Measurements from ENCODE around the gene UBALD1.

The UBALD1 gene

DNA sequence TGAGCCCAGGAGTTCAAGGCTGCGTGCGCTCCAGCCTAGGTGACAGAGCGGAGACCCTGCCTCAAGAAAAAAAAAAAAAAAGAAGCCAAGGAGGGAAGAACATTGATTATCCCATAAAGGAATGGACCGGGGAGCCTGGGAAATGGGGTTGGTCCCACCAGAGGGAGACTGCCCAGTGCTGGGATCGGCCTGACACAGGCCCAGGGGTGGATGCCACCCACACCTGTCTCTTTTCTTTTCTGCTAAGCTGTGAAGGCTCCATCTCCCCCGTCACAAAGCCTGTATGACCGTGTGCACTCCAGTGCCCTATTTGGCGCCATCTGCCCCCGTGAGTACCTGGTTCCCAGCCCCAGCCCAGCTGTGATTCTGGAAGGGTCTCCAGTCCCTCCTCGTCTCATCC lies 15.7 kb downstream of the UBALD1 start:
- POLR2A ChIA-PET = no interaction called here
- CTCF ChIA-PET = no interaction called here

DNA sequence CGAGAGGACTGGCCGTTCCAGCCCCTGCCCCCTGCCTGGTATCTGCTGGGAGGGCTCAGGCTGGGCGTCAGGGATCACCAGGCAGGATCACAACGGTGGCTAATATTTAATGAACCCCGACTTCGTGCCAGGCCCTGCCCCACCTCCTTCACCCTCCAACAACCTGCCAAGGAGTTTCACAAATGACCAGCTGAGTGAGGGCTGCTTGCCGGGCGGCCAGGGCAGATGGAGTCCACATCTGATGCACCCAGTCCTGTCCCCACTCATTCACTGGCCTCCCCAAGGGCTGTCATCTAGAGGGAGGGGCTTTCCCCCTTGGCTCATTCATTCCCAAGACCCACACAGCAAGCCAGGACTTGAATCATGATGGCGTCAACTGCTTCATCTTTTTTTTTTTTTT lies 17.5 kb downstream of the UBALD1 start:
- ChIA-PET CTCF (interaction anchor here (1.9 kb wide), 1 partner anchor 11 kb away, joined by 7 read pairs; no protein-coding TSS in a partner anchor), POLR2A (interaction anchor here (1.1 kb wide), 1 partner anchor 19 kb away, joined by 4 read pairs; no protein-coding TSS in a partner anchor)
- TF ChIP-seq LEF1 (IDR thresholded peaks at IDR 0.05; ENCODE audit: borderline replicate concordance) (no peak), FOXM1 (IDR thresholded peaks at IDR 0.05; ENCODE audit: borderline replicate concordance) (no peak), CTBP1 (IDR thresholded peaks at IDR 0.05; ENCODE audit: borderline replicate concordance) (no peak), HDGF (IDR thresholded peaks at IDR 0.05; ENCODE audit: borderline replicate concordance) (no peak), L3MBTL2 (conservative IDR thresholded peaks at IDR 0.05) (no peak), ELF4 (IDR thresholded peaks at IDR 0.05) (no peak)
- no peak for DNase-seq (ENCODE audit: extremely low spot score)

More for the DNA sequence above, 15.7 kb downstream of the UBALD1 start:
- TF ChIP-seq SUZ12 (IDR thresholded peaks at IDR 0.05) = no peak
- no peak for TF ChIP-seq NFRKB (IDR thresholded peaks at IDR 0.05)
- no peak for TF ChIP-seq FOXM1 (IDR thresholded peaks at IDR 0.05; ENCODE audit: borderline replicate concordance)
- no peak for TF ChIP-seq TARDBP (IDR thresholded peaks at IDR 0.05)
- TF ChIP-seq BHLHE40 (IDR thresholded peaks at IDR 0.05; ENCODE audit: borderline replicate concordance) = no peak
- no peak for TF ChIP-seq HDGF (IDR thresholded peaks at IDR 0.05; ENCODE audit: borderline replicate concordance)
- TF ChIP-seq ZNF384 (IDR thresholded peaks at IDR 0.05) = no peak
- no peak for TF ChIP-seq SP1 (IDR thresholded peaks at IDR 0.05)
- TF ChIP-seq LEF1 (IDR thresholded peaks at IDR 0.05; ENCODE audit: borderline replicate concordance) = no peak
- TF ChIP-seq FOXK2 (IDR thresholded peaks at IDR 0.05) = no peak
- TF ChIP-seq L3MBTL2 (conservative IDR thresholded peaks at IDR 0.05) = no peak
- TF ChIP-seq FOXA1 (IDR thresholded peaks at IDR 0.05) = no peak
- TF ChIP-seq ELF4 (IDR thresholded peaks at IDR 0.05) = no peak
- no peak for TF ChIP-seq ARNT (IDR thresholded peaks at IDR 0.05)
- TF ChIP-seq, protein P1, sequence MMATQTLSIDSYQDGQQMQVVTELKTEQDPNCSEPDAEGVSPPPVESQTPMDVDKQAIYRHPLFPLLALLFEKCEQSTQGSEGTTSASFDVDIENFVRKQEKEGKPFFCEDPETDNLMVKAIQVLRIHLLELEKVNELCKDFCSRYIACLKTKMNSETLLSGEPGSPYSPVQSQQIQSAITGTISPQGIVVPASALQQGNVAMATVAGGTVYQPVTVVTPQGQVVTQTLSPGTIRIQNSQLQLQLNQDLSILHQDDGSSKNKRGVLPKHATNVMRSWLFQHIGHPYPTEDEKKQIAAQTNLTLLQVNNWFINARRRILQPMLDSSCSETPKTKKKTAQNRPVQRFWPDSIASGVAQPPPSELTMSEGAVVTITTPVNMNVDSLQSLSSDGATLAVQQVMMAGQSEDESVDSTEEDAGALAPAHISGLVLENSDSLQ (IDR thresholded peaks at IDR 0.05) = no peak
- TF ChIP-seq CTBP1 (IDR thresholded peaks at IDR 0.05; ENCODE audit: borderline replicate concordance) = no peak
- DNase-seq (ENCODE audit: extremely low spot score) = no peak

DNA sequence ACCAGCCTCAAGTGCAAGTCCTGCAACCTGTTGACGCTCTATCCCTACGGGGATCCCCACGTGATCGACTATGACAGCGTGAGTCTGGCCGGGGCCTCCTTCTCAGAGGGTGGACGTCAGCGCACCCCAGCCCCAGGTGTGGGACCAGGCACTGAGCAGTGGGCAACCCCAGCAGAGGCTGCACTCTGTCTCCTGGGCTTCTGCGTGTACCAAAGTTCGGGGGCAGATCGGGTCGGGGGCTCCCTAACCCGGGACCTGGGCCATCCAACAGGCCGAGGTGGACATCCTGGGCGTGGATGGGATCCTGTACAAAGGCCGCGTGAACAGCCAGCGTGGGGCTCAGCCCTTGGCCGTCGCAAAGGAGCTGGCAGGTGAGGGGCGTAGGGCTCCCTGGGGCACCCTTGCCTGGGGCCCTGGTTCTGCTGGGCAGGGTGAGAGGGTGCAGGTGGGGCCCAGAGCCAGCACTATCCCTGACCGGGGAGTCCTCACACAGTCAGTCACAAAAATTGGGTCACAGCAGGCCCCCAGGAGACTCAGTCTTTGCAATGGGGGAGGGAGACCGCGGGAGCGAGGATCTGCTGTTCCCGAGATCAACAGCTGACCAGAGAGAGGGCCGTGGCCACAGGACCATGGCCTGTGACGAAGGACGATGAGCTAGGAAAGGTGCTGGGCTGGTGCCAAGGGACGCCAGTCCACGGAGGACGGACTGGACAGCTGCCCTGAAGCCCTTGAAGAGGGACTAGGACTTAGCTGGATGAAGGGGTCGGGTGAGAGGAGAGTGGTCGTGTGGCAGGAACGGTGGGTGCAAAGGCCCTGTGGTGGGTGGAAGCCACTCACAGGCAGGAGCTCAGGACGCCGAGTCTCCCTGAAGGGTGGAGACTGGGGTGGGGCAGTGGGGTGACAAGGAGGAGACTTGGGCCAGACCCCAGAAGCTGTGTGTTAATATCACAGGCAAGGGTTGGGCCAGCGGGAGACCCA lies 20.0 kb downstream of the UBALD1 start:
- no peak for TF ChIP-seq ARNT (IDR thresholded peaks at IDR 0.05)
- no peak for TF ChIP-seq TARDBP (IDR thresholded peaks at IDR 0.05)
- POLR2A ChIA-PET = no interaction called here
- CTCF ChIA-PET = interaction anchor here (0.5 to 1.3 kb wide), 3 partner anchors 9 to 77 kb away, joined by 3 to 4 read pairs (median 3); no protein-coding TSS in a partner anchor
- DNase-seq (ENCODE audit: extremely low spot score) = no peak

DNA sequence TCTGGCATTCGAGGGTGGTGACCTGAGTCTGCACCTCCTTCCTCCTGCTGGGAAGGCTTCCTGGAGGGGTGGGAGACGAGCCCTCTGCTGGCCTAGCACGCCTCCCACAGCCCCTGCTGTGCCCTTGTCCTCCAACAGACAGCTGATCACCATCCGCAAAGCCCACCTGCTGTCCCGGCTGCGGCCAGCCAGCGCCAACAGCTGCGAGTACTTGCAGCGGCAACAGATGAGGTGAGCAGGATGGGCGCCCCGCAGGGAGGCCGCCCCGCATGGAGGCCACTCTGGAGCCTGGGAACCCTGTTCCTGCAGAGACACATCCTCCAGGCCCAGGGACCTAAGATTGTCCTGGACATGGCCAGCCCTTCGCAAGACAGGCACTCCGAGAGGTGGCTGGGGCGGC lies 21.6 kb downstream of the UBALD1 start:
- POLR2A ChIA-PET = interaction anchor here (1.5 kb wide), 1 partner anchor 21 kb away, joined by 3 read pairs; no protein-coding TSS in a partner anchor

DNA sequence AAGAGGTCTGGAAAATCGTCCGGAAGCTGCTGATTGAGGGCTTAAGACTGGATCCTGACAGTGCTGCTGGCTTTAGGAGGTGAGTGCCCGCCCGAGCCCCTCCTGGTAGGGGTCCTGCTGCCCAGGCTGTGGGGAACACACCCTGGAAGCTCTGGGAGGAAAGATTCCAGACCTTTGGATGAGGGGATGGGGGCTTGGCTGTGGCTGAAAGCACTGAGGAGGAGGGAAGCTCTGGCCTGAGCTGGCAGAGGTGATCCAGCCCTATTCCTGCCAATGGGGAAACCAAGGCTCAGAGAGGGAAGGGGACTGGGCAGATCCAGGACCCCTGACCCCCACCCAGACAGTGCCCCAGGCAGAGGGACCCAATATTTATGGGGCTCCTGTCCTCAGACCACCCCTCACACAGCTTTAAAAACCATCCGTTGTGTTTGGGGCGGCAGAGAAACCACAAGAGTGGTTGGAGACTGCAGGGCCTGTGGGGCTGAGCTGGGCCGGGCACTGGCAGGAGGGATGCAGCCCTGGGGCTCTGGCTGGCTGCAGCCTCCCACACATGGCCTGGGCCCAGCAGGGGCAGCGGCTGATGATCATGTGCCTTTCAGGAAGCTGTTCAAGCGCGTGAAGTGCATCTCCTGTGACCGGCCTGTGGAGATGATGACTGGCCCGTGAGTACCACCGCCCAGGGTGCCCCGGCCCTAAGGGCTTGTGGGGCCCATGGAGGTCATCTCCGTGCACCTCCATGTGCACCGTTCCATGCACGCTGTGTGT lies 22.8 kb downstream of the UBALD1 start:
- ChIA-PET POLR2A (interaction anchor here (1.5 kb wide), 1 partner anchor 22 kb away, joined by 3 read pairs; no protein-coding TSS in a partner anchor), CTCF (interaction anchor here (0.5 to 0.6 kb wide), 2 partner anchors 47 to 729 kb away, joined by 3 to 4 read pairs; no protein-coding TSS in a partner anchor)
- no peak for TF ChIP-seq FOXA1 (IDR thresholded peaks at IDR 0.05)
- no peak for TF ChIP-seq SP1 (IDR thresholded peaks at IDR 0.05)
- TF ChIP-seq SUZ12 (IDR thresholded peaks at IDR 0.05) = no peak
- no peak for TF ChIP-seq ELF4 (IDR thresholded peaks at IDR 0.05)
- no peak for TF ChIP-seq ARNT (IDR thresholded peaks at IDR 0.05)
- TF ChIP-seq BHLHE40 (IDR thresholded peaks at IDR 0.05; ENCODE audit: borderline replicate concordance) = no peak
- no peak for TF ChIP-seq LEF1 (IDR thresholded peaks at IDR 0.05; ENCODE audit: borderline replicate concordance)
- no peak for TF ChIP-seq NFRKB (IDR thresholded peaks at IDR 0.05)
- TF ChIP-seq FOXM1 (IDR thresholded peaks at IDR 0.05; ENCODE audit: borderline replicate concordance) = no peak
- TF ChIP-seq TARDBP (IDR thresholded peaks at IDR 0.05) = no peak
- no peak for TF ChIP-seq ZNF384 (IDR thresholded peaks at IDR 0.05)
- no peak for TF ChIP-seq CTBP1 (IDR thresholded peaks at IDR 0.05; ENCODE audit: borderline replicate concordance)
- no peak for TF ChIP-seq L3MBTL2 (conservative IDR thresholded peaks at IDR 0.05)
- TF ChIP-seq, protein P1 (IDR thresholded peaks at IDR 0.05) = no peak
- no peak for TF ChIP-seq HDGF (IDR thresholded peaks at IDR 0.05; ENCODE audit: borderline replicate concordance)
- no peak for DNase-seq (ENCODE audit: extremely low spot score)

More for the DNA sequence above, 21.6 kb downstream of the UBALD1 start:
- CTCF ChIA-PET = no interaction called here
- no peak for DNase-seq (ENCODE audit: extremely low spot score)
- TF ChIP-seq ARNT (IDR thresholded peaks at IDR 0.05) = no peak
- TF ChIP-seq L3MBTL2 (conservative IDR thresholded peaks at IDR 0.05) = no peak
- no peak for TF ChIP-seq ELF4 (IDR thresholded peaks at IDR 0.05)
- TF ChIP-seq SUZ12 (IDR thresholded peaks at IDR 0.05) = no peak
- TF ChIP-seq TARDBP (IDR thresholded peaks at IDR 0.05) = no peak
- no peak for TF ChIP-seq SP1 (IDR thresholded peaks at IDR 0.05)
- TF ChIP-seq, protein P1 (IDR thresholded peaks at IDR 0.05) = no peak
- TF ChIP-seq FOXK2 (IDR thresholded peaks at IDR 0.05) = no peak
- no peak for TF ChIP-seq FOXM1 (IDR thresholded peaks at IDR 0.05; ENCODE audit: borderline replicate concordance)
- no peak for TF ChIP-seq NFRKB (IDR thresholded peaks at IDR 0.05)
- no peak for TF ChIP-seq HDGF (IDR thresholded peaks at IDR 0.05; ENCODE audit: borderline replicate concordance)
- no peak for TF ChIP-seq CTBP1 (IDR thresholded peaks at IDR 0.05; ENCODE audit: borderline replicate concordance)

Data from HEK293T (cell line).